Aorta (tissue), 5 donors: ENCODE results near the gene THOC2. TPM values are rescaled to one million over a fixed set of nuclear protein-coding genes. Genes with fewer than 3 reads are reported as not detected.
"Not testable (repeated sequence)": the region's sequence is repeated elsewhere in the genome, so short reads cannot be mapped to it uniquely, and the experiment has no call there.

ENCODE experiments used
- ATAC-seq: fragments of 200-7000 bp; cut with Tn5 transposase; one replicate; pipeline ENCODE4 v1.9.1; 2022; ENCODE audit warnings: moderate library complexity; ENCODE audit not compliant: low FRiP score
- DNase-seq, 2 donors: peaks; one replicate each; pipeline ENCODE4 v3.0.0-alpha.2; 2020
- H3K27ac ChIP-seq, 2 donors: one replicate each; pipeline ENCODE4 v1.5.1; 2013; ENCODE audit warnings: low read length in 2 of 2, mild to moderate bottlenecking in 2 of 2, moderate library complexity in 2 of 2, control low read depth in 1 of 2, inconsistent platforms in 1 of 2, low read depth in 1 of 2
- H3K27me3 ChIP-seq, 2 donors: one replicate each; pipeline ENCODE4 v1.6.1; 2013; ENCODE audit warnings: control low read depth in 1 of 2, low read length in 1 of 2, mild to moderate bottlenecking in 1 of 2, moderate library complexity in 1 of 2; ENCODE audit not compliant: insufficient read depth in 2 of 2, control insufficient read depth in 1 of 2
- H3K36me3 ChIP-seq, 2 donors: one replicate each; pipeline ENCODE4 v1.6.1; 2013; ENCODE audit warnings: control low read depth in 1 of 2, low read length in 1 of 2, mild to moderate bottlenecking in 1 of 2; ENCODE audit not compliant: insufficient read depth in 2 of 2, control insufficient read depth in 1 of 2
- H3K4me1 ChIP-seq, 2 donors: one replicate each; pipeline ENCODE4 v1.6.1; 2013; ENCODE audit warnings: low read length in 2 of 2, control low read depth in 1 of 2, mild to moderate bottlenecking in 1 of 2, moderate library complexity in 1 of 2; ENCODE audit not compliant: insufficient read depth in 2 of 2, control insufficient read depth in 1 of 2
- H3K4me3 ChIP-seq, 2 donors: one replicate each; pipeline ENCODE4 v1.5.1; 2013; ENCODE audit warnings: low read length in 2 of 2, control low read depth in 1 of 2, mild to moderate bottlenecking in 1 of 2
- H3K9me3 ChIP-seq: one replicate; pipeline ENCODE4 v1.6.1; 2013; ENCODE audit warnings: mild to moderate bottlenecking, low read length; ENCODE audit not compliant: control insufficient read depth
- WGBS, 2 donors: extraction: QIAGEN DNeasy Blood & Tissue Kit; methylation state at CpG; one replicate each; pipeline ENCODE4 v1.1.7; 2013; 5-methylcytosine and 5-hydroxymethylcytosine counted together
- intact Hi-C, 2 donors: fragments of 100-400 bp; cut with DNase I; formaldehyde crosslinking; loops; one replicate each; pipeline versions ENCODE4 v1.14.2 to v1.15.0; 2022
- polyA plus RNA-seq, 2 donors: library from polyadenylated mRNA; stranded (reverse); fragments of 200-250 nt; gene quantifications; one replicate each; pipeline ENCODE4 v1.2.3, GENCODE V29; 2013
- total RNA-seq, 2 donors: library from RNA; stranded (reverse); fragmentation: NEBNext Ultra II Directional; extraction: Animal tissue kit (Norgen Biotek cat#: 25700); gene quantifications; one replicate each; pipeline ENCODE4 v1.2.1, GENCODE V29; 2021
- donor health status: healthy with polysubstance abuse.
- donor health status: Bipolar disorder and iron deficiency.
- donor health status: DM: no; HTN: no; CAD: no.
- donor health status: DM: no; HTN: no; CAD: no.
- donor health status: DM: yes; HTN: yes; CAD: no.

THOC2 gene
- total and polyA plus RNA-seq, 4 donors: 13.1 to 90.7 (median 64.5) TPM

DNA sequence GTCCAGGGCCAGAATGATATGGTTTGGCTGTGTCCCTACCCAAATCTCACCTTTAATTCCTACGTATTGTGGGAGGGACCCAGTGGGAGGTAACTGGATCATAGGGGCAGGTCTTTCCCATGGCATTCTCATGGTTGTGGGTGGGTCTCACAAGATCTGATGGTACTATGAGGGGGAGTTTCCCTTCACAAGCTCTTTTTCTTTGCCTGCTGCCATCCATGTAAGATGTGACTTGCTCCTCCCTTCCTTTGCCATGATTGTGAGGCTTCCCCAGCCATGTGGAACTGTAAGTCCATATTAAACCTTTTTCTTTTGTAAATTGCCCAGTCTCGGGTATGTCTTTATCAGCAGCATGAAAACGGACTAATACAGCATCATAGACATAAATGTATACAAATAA lies 27.0 kb upstream of the THOC2 start:
- H3K27me3 ChIP-seq, H3K9me3 ChIP-seq, H3K27ac ChIP-seq, DNase-seq, intact Hi-C loops, H3K4me1 ChIP-seq, ATAC-seq, H3K36me3 ChIP-seq, H3K4me3 ChIP-seq: not testable (repeated sequence)
- WGBS, 2 donors: 53 to 89% methylated on average over 3 of the region's 3 CpGs

DNA sequence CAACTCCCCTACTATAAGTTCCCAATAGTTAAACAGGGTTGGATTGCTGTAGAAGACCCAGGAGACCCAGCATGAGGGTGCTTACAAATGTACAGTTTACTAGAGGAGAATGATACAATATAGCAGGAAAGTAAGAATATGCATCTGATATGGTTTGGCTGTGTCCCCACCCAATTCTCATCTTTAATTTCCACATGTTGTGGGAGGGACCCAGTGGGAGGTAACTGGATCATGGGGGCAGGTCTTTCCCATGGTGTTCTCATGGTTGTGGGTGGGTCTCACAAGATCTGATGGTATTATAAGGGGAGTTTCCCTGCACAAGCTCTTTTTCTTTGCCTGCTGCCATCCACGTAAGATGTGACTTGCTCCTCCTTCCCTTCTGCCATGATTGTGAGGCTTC lies 24.9 kb upstream of the THOC2 start:
- intact Hi-C loops, H3K27ac ChIP-seq, ATAC-seq, H3K36me3 ChIP-seq, H3K9me3 ChIP-seq, H3K27me3 ChIP-seq, DNase-seq, H3K4me1 ChIP-seq, H3K4me3 ChIP-seq: not testable (repeated sequence)
- 85 to 91% methylated on average over 1 of the region's 1 CpG for WGBS, 2 donors

DNA sequence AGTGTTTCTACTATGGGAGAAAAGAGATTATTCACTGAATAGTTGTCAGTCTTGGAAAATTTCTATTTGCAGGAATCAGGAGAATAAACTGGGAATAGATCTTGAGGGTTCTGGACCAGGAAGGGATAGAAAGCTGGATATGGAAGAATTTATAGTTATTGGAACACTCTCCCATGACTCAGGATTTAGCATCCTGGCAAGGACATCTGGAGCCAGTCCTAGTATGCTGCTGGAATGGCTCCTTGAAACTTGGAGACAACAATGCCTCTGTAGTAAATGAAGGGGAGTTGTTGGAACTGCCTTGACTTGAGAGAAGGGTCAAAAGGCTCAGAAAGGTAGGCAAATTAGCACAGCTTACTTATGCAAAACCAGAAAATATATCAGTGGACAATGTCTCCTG lies 23.5 kb upstream of the THOC2 start:
- H3K4me1 ChIP-seq: no peaks in the 10 kb centered on the region
- H3K4me3 ChIP-seq: no peak overlapping the region
- peak overlapping the region in 1 of 2 donors; percentile 83 for H3K27ac ChIP-seq
- H3K9me3 ChIP-seq: no peaks in the 10 kb centered on the region
- intact Hi-C loops: no loop called here
- DNase-seq: no peak
- H3K36me3 ChIP-seq: no peaks in the 10 kb centered on the region
- ATAC-seq: peak; percentile 69
- H3K27me3 ChIP-seq: no peaks in the 10 kb centered on the region

DNA sequence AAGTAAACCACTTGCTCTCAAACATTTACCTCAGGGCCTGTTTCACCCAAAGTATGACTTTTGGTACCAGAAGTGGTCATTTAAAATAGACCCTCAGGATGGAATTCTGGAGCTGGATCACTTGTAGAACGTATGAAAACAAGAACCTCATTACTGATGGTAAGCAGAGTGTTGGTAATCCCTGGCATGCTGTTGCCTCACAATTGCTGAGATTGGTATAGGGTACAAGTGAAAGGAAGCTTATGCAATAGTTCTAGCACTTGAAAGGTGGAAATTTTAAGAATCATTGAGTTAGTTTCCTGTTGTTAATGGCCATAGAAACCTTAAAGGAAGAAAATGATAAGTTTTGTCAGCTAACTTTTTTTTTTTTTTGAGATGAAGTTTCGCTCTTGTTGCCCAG lies 22.3 kb upstream of the THOC2 start:
- Histone ChIP-seq H3K4me1 (no peaks in the 10 kb centered on the region), H3K9me3 (no peaks in the 10 kb centered on the region), H3K27ac (no peak overlapping the region), H3K36me3 (no peaks in the 10 kb centered on the region), H3K4me3 (no peak overlapping the region), H3K27me3 (no peaks in the 10 kb centered on the region)
- WGBS, 2 donors: 63 to 75% methylated on average over 2 of the region's 2 CpGs
- no peak for ATAC-seq
- DNase-seq: no peak
- intact Hi-C loops: no loop called here

GRCh38 chrX:123753656-123754350 lies 21.0 kb upstream of the THOC2 start:
- H3K9me3 ChIP-seq: no peaks in the 10 kb centered on the region
- WGBS, 2 donors: 84 to 96% methylated on average over 8 of the region's 8 CpGs
- no peak overlapping the region for H3K27ac ChIP-seq
- H3K36me3 ChIP-seq: no peaks in the 10 kb centered on the region
- H3K4me1 ChIP-seq: no peaks in the 10 kb centered on the region
- intact Hi-C loops: no loop called here
- H3K4me3 ChIP-seq: no peak overlapping the region
- DNase-seq: no peak
- ATAC-seq: no peak
- H3K27me3 ChIP-seq: no peaks in the 10 kb centered on the region

- WGBS, 2 donors: 48 to 59% methylated on average over 2 of the region's 2 CpGs
- no peaks in the 10 kb centered on the region for H3K4me1 ChIP-seq
- ATAC-seq (no peak), DNase-seq (no peak)
- no peak overlapping the region for H3K27ac ChIP-seq
- no peaks in the 10 kb centered on the region for H3K27me3 ChIP-seq
- no peak overlapping the region for H3K4me3 ChIP-seq
- H3K9me3 ChIP-seq: no peaks in the 10 kb centered on the region
- H3K36me3 ChIP-seq: no peaks in the 10 kb centered on the region
- intact Hi-C loops: no loop called here
Measured at GRCh38 chrX:123749643-123750042, 16.8 kb upstream of the THOC2 start.

DNA sequence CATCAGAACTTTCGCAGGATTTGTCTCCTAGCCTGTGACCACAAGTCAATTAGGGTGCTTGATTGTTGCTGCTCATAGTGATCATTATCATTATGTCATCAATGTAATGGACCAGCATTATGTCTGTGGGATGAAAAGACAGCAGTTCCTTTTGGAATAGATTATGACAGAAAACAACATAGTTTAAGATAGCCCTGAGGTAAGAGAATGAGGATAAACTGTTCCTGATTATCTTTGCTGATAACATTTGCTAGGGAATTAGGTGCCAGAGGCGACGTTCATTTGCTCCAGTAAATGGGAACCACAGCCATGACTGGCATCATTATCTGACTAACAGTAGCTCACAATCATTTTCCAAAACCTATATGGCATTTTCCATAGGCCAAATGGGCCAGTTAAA lies 12.7 kb upstream of the THOC2 start:
- H3K9me3 ChIP-seq: no peaks in the 10 kb centered on the region
- WGBS, 2 donors: 67 to 75% methylated on average over 3 of the region's 3 CpGs
- ATAC-seq: no peak
- no peaks in the 10 kb centered on the region for H3K4me1 ChIP-seq
- no peaks in the 10 kb centered on the region for H3K27me3 ChIP-seq
- H3K36me3 ChIP-seq: no peaks in the 10 kb centered on the region
- no peak for DNase-seq
- no peak overlapping the region for H3K27ac ChIP-seq
- no peak overlapping the region for H3K4me3 ChIP-seq
- intact Hi-C loops: no loop called here

GRCh38 chrX:123743312-123743711 lies 10.5 kb upstream of the THOC2 start:
- no peaks in the 10 kb centered on the region for H3K9me3 ChIP-seq
- DNase-seq: no peak
- no peak overlapping the region for H3K27ac ChIP-seq
- H3K36me3 ChIP-seq: no peaks in the 10 kb centered on the region
- no peaks in the 10 kb centered on the region for H3K27me3 ChIP-seq
- no peak overlapping the region for H3K4me3 ChIP-seq
- WGBS, 2 donors: 88 to 100% methylated on average over 1 of the region's 1 CpG
- intact Hi-C loops: no loop called here
- no peak for ATAC-seq
- H3K4me1 ChIP-seq: no peaks in the 10 kb centered on the region

DNA sequence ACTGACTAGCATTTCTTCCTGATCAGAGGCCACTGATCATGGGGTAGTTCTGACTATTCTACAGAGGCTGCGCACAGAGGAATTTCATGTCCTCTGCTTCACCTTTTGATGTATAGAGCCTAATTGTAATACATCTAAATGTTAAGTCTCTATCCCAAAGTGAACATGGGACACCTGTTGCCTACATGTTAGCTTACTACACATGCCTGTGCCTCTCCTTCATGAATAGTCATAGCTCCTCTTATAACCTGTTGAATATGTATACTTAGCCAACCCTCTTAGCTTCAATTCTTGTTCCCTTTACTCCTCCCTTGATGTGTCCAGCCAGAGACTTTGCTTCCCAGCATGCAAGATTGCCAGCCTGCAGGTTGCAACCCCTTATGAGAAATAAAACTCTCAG lies 9.6 kb upstream of the THOC2 start:
- no peak overlapping the region for H3K27ac ChIP-seq
- no peak for ATAC-seq
- 93 to 97% methylated on average over 1 of the region's 1 CpG for WGBS, 2 donors

More for the DNA sequence above, 9.6 kb upstream of the THOC2 start:
- DNase-seq: no peak
- Histone ChIP-seq H3K4me3 (no peak overlapping the region), H3K27me3 (no peaks in the 10 kb centered on the region), H3K9me3 (no peaks in the 10 kb centered on the region), H3K4me1 (no peaks in the 10 kb centered on the region), H3K36me3 (no peaks in the 10 kb centered on the region)
- intact Hi-C loops: no loop called here
